GM21619 (cell line): ENCODE measurements around the gene KRT14.
"Not testable (repeated sequence)": the region's sequence is repeated elsewhere in the genome, so short reads cannot be mapped to it uniquely, and the experiment has no call there.

Experiments
- ATAC-seq: cut with Tn5 transposase; IDR thresholded peaks from one replicate; pipeline ENCODE4 v1.9.1; 2021; ENCODE audit not compliant: unreplicated experiment

The KRT14 gene

DNA sequence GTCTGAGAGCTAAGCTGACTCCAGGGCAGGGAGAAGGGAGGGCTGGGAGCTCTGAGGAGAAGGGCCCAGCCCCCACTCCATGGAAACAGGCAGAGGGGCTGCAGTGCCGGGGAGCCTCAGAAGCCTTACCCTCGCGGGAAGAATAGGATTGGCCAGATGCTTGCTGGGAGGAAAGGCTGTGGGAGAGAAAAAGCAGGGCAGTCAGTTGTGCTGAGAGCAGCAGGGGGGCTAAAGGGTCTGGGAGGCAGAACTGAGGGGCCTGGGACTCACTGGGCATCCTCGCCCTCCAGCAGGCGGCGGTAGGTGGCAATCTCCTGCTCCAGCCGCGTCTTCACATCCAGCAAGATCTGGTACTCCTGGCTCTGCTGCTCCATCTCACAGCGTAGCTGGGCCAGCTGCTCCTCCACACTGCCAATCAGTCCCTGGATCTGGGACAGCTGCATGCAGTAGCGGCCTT lies 23.4 kb upstream of the KRT14 start:
- not testable (repeated sequence) for ATAC-seq

DNA sequence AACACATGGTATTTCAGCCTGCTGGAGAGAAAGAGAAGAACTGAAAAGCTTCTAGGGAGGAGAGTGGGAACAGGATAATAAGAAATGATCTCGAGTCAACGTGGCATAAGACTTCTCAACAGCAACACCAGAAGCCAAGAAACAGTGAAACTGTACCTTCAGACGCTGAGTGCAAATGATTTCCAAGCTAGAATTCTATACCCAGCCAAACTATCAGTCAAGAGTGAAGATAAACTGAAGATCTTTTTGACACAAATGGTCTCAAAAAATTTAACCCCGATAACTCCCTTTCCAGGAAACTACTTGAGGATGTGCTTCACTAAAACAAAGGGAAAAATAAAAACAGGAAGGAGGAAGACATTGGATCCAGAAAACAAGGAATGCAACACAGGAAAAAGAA lies 20.2 kb upstream of the KRT14 start:
- not testable (repeated sequence) for ATAC-seq

- ATAC-seq, result no peak
Measured at GRCh38 chr17:41602524-41602923, 15.8 kb upstream of the KRT14 start.

GRCh38 chr17:41600318-41600717 lies 13.6 kb upstream of the KRT14 start:
- no peak for ATAC-seq

- no peak for ATAC-seq
Measured at GRCh38 chr17:41599680-41600079, 13.0 kb upstream of the KRT14 start.

- no peak for ATAC-seq
Measured at GRCh38 chr17:41595585-41595984, 8.9 kb upstream of the KRT14 start.

DNA sequence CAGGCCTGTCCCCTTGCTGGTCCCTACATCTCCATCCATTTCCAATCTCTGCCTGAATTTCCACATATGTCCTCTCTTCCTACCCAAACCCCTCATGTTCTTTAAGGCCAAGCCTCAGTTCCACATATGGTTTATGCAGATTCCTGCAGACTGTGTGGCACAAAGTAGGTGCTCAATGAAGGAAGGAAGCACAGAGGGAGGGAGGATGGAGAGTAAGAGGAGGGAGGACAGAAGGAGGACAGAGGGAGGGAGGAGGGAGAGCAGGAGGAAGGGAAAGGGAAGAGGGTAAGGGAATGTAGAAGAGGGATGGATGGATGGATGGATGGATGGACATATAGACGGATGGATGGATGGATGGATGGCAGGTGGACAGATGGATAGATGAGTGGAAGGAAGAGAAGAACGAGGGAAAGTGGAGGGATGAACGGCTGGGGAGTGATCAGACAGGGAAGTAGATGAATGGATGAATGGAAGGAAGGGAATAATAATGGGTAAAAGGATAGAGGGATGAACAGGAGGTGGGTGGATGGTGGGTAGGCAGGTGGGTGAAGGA lies 7.7 kb upstream of the KRT14 start:
- no peak for ATAC-seq

GRCh38 chr17:41593306-41593981 lies 6.7 kb upstream of the KRT14 start:
- no peak for ATAC-seq

- no peak for ATAC-seq
Measured at GRCh38 chr17:41592601-41593305, 6.1 kb upstream of the KRT14 start.

- no peak for ATAC-seq
Measured at GRCh38 chr17:41589301-41589700, 2.6 kb upstream of the KRT14 start.

DNA sequence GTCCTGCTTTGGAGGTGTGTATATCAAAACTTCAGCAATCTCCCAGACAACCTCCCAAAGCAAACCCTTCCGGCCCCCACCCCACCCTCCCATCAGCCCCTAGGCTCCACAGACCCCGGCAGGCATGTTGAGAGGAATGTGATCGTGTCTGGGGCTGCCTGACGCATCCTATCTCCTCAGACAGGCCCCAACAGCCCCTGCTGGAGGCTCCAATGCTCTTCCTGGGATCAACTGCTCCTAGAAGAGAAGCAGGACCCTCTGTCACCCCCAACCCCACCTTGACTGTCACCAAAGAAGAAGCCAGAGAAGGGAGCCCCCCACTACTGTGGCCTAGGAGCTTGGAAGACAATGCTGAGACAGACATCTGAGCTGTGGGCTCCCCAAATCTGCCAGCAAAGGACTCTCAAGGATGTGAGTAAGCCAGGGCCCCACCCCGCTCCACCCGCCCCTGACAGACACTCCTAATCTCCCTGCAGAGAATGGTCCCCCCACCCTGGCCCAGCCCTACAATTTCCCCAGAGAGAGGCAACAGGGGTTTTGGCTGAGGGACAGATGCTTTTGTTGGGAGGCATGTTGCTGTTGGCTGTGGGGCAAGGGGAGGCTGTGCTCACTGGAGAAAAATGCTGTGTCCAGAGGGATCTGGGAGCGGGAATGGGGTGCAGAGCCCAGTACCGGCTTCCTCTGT lies 1.6 kb upstream of the KRT14 start:
- no peak for ATAC-seq

DNA sequence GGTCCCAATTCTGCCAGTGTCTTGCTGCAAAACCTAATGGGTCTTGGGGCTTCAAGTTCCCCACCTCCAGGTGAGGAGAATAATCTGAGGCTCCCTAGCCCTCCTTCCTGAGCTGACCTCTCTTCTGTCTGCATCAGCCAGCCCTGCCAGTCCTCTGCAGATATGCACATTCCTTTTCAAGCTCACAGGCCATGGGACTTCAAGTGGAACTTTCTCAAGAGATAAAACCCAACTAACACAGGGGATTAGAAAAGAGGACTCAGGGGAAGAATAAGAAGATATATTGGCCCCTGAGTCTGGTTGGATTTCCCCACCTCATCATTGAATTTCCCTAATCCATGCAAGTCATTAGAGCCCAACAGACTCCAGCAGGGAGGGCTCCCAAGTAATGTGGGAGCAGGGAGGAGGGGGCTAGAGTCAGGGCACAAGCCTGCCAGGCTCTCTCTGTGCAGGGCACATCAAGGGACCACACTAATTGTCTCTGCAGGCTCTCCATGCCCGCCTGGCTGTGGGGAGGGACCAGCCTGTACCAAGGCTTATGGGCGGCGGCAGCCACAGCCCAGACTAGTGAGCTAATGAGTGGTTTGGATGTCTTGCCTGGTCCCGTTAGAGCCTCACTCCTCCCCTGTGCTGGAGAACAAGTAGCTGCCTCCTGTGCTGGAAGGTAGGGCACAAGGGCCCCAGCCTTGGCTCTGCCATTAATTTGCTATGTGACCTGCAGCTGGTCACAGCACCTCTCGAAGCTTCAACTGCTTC lies 1.2 kb downstream of the KRT14 start:
- no peak for ATAC-seq

DNA sequence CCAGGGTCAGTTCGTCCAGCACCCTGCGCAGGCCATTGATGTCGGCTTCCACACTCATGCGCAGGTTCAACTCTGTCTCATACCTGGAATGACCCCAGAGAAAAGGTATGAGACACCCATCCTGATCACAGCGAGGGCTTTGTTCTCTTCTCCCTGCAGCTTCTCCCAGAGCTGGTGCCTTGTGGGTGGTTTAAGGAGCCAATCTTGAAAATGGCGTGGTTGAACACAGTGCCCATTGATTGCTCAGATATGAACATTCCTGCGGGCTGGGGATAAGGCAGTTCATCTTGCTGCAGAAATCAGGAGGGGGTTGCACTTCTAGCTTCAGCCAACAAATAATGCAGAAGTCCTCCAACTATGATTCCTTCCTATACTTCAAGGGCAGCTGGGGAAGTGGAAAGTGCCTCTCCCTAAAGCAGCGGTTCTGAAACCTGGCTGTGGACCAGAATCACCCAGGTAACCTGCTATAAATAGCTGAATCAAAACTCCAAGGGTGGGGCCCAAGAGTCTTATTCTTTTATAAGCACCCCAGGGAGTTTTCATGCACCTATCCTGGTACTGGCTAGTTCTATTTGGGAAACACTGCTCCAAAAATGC lies 2.3 kb downstream of the KRT14 start:
- ATAC-seq, result not testable (repeated sequence)

DNA sequence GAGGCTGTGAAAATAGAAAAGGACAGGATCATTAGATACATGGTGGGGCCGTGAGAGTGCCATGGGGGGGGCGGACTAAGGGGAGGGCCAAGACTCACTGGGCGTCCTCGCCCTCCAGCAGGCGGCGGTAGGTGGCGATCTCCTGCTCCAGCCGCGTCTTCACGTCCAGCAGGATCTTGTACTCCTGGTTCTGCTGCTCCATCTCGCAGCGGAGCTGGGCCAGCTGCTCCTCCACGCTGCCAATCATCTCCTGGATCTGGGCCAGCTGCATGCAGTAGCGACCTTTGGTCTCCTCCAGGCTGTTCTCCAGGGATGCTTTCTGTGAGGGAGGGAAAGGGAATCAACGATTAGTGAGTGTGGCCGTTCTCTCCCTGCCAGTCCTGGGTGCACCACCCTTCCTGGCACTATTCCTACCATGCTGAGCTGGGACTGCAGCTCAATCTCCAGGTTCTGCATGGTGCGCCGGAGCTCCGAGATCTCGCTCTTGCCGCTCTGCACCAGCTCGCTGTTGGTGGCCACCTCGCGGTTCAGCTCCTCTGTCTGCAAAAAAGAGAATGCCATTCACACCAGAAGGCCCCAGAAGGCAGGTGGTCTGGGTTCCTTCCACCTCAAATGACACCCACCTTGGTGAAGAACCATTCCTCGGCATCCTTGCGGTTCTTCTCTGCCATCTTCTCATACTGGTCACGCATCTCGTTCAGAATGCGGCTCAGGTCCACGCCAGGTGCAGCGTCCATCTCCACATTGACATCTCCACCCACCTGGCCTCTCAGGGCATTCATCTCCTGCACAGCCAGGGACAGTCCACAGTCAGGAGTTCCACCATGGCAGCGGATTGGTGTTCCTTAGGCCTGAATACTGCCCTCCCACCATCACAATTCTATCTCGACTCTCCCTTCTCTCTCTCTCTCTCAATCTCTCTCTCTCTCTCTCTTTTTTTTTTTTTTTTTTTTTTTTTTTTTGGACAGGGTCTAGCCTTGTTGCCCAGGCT lies 3.3 kb downstream of the KRT14 start:
- no peak for ATAC-seq

DNA sequence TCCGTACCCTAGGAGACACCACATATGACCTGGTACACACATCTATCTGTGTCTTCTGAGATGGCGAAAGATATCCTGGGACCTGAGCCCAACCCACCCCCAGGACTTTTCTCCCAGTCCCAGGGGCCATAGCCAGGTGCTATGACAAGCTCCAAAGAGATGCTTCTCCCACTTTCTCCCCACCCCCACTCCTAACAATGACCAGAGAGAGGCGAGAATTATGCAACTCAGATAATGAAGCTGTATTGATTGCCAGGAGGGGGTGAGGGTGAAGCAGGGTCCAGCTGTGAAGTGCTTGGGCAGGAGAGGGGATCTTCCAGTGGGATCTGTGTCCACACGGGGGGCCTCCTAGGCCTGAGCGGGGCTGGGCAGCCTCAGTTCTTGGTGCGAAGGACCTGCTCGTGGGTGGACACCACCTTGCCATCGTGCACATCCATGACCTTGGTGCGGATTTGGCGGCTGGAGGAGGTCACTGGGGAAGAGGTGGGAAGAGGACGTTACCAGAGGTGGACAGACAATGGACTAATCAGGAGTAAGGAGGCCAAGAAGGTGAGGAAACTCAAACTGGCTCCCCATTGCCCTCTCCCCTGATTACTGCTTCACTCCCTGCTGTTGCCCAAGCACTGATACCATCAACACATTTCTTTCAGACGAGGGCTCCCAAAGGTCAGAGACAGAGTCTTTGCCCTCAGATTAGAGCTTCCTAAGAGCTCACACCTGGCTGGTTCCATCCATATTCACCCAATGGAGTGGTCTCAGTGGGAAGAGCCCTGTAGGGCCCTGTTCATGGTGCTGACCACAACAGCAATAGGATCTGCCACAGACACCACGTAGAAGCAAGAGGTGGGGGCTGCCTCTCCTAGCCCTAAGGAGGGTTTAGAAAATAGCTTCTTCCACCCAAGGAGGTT lies 4.4 kb downstream of the KRT14 start:
- ATAC-seq, result not testable (repeated sequence)

GRCh38 chr17:41581366-41582060 lies 5.2 kb downstream of the KRT14 start:
- no peak for ATAC-seq

- no peak for ATAC-seq
Measured at GRCh38 chr17:41580687-41581365, 5.9 kb downstream of the KRT14 start.
